ENCODE data around the gene RUFY3. TPM values are rescaled to one million over a fixed set of nuclear protein-coding genes. Genes with fewer than 3 reads are reported as not detected.
"Not testable (repeated sequence)": the region's sequence is repeated elsewhere in the genome, so short reads cannot be mapped to it uniquely, and the experiment has no call there.

The RUFY3 gene
- total and polyA plus RNA-seq, 9 of the 15 experiments (the other 6 are each of a cell fraction or from before 2014, with no cell fraction given), result 4.2 to 31.1 (median 21.5) TPM

- peak; percentile 31 for ATAC-seq
- no peaks in the 10 kb centered on the region for H3K27me3 ChIP-seq (ENCODE audit: control insufficient read depth in 2 of 2, insufficient read depth in 2 of 2, low read length in 2 of 2)
- no peak for FAIRE-seq
- in situ Hi-C loops (cut with MboI), result no loop called here
- TF ChIP-seq CBFA2T3 (IDR thresholded peaks at IDR 0.05), result peak; percentile 27; the same call in 1 of the 2 replicates
- TF ChIP-seq POLR3G (IDR thresholded peaks at IDR 0.05; ENCODE audit: extremely low read depth, insufficient read length, insufficient replicate concordance), result no peak
- TF ChIP-seq MEIS2 (IDR thresholded peaks at IDR 0.05; ENCODE audit: partially characterized antibody), result peak; percentile 17
- WGBS (ENCODE audit: insufficient coverage, low coverage, missing lambda C conversion rate), result 22% methylated on average over 3 of the region's 3 CpGs
- H3K4me3 ChIP-seq, result peak overlapping the region; percentile 4; the same call in 1 of the 2 replicates
- intact Hi-C loops (cut with micrococcal nuclease), result no loop called here
- peaks cover 0 to 10% of the 10 kb centered on the region in 2 experiments; a peak in 2 of 5 replicates for H3K4me1 ChIP-seq (replicated peaks in 1 of 2; ENCODE audit: control insufficient read depth in 2 of 2, insufficient read depth in 2 of 2, low read length in 2 of 2)
- no TSS peak for BruUV-seq (replicated peaks)
- no peaks in the 10 kb centered on the region for H3K79me2 ChIP-seq (ENCODE audit: control insufficient read depth, insufficient read depth, low read length)
- H3K36me3 ChIP-seq (ENCODE audit: control insufficient read depth, insufficient read depth, low read length), result no peaks in the 10 kb centered on the region
- DNase-seq (ENCODE audit: extremely low read depth in 1 of 4, low spot score in 3 of 4), result no peak
- H4K20me1 ChIP-seq (replicated peaks; ENCODE audit: control insufficient read depth, insufficient read depth, low read length), result no peaks in the 10 kb centered on the region
- ChIA-PET POLR2A (interaction anchor here (0.6 to 2.5 kb wide), 10 partner anchors 10 to 89 kb away, joined by 3 to 18 read pairs (median 4); partner anchors contain the start of gene RUFY3), CTCF (ENCODE audit: low intra/inter-chr PET ratio) (no interaction called here)
- peak overlapping the region; percentile 65 for H3K4me2 ChIP-seq (ENCODE audit: insufficient read depth, low read length)
- peak overlapping the region; percentile 19; the same call in 1 of the 3 replicates for H3K27ac ChIP-seq (ENCODE audit: extremely low read depth, low read depth, low read length)
- H3K9ac ChIP-seq (ENCODE audit: insufficient read depth in 1 of 2, low read depth in 2 of 2, low read length in 2 of 2), result peak overlapping the region in 1 of 2 experiments; percentile 19; a peak in 1 of 4 replicates
- H3K9me1 ChIP-seq (ENCODE audit: control insufficient read depth, insufficient read depth, low read length), result no peaks in the 10 kb centered on the region
- no peaks in the 10 kb centered on the region for H3K9me3 ChIP-seq (replicated peaks; ENCODE audit: control insufficient read depth, insufficient read depth, low read depth, low read length)
- H2AFZ ChIP-seq (ENCODE audit: low read depth, low read length), result peak overlapping the region; percentile 38; the same call in 1 of the 2 replicates
Observed at GRCh38 chr4:70734971-70735370, 13.2 kb downstream of the RUFY3 start.

DNA sequence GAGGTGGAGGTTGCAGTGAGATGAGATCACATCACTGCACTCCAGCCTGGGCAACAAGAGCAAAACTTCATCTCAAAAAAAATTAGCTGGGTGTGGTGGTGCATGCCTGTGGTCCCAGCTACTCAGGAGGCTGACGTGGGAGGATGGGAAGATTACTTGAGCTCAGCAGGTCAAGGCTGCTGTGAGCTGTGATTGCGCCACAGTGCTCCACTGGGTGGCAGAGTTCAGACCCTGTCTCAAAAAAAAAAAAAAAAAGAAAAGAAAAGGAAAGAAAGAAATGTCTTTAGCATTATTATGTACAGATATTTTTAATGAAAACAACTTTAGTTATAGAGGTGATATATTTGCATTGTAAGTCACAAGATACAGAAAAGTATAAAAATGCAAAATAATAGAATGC, 14.2 kb downstream of the RUFY3 start:
- FAIRE-seq (peak; percentile 71), DNase-seq (ENCODE audit: extremely low read depth in 1 of 4, low spot score in 3 of 4) (peak in 1 of 4 experiments; percentile 67), ATAC-seq (peak; percentile 92)
- H3K79me2 ChIP-seq (ENCODE audit: control insufficient read depth, insufficient read depth, low read length); BruUV-seq (replicated peaks); H3K4me3 ChIP-seq; H3K4me1 ChIP-seq (replicated peaks in 1 of 2; ENCODE audit: control insufficient read depth in 2 of 2, insufficient read depth in 2 of 2, low read length in 2 of 2); H3K9ac ChIP-seq (ENCODE audit: insufficient read depth in 1 of 2, low read depth in 2 of 2, low read length in 2 of 2); H3K9me1 ChIP-seq (ENCODE audit: control insufficient read depth, insufficient read depth, low read length); in situ Hi-C loops (cut with MboI); H4K20me1 ChIP-seq (replicated peaks; ENCODE audit: control insufficient read depth, insufficient read depth, low read length); H3K27me3 ChIP-seq (ENCODE audit: control insufficient read depth in 2 of 2, insufficient read depth in 2 of 2, low read length in 2 of 2); intact Hi-C loops (cut with micrococcal nuclease); H3K4me2 ChIP-seq (ENCODE audit: insufficient read depth, low read length); H3K36me3 ChIP-seq (ENCODE audit: control insufficient read depth, insufficient read depth, low read length); H3K9me3 ChIP-seq (replicated peaks; ENCODE audit: control insufficient read depth, insufficient read depth, low read depth, low read length); H3K27ac ChIP-seq (ENCODE audit: extremely low read depth, low read depth, low read length); CTCF ChIA-PET (ENCODE audit: low intra/inter-chr PET ratio); H2AFZ ChIP-seq (ENCODE audit: low read depth, low read length); TF ChIP-seq TEAD4 (CRISPR knock-in tag; IDR thresholded peaks at IDR 0.05; ENCODE audit: borderline replicate concordance): not testable (repeated sequence)
- POLR2A ChIA-PET, result interaction anchor here (0.9 to 2.5 kb wide), 5 partner anchors 11 to 30 kb away, joined by 3 to 18 read pairs (median 4); partner anchors contain the start of gene RUFY3
- WGBS (ENCODE audit: insufficient coverage, low coverage, missing lambda C conversion rate), result 45% methylated on average over 2 of the region's 2 CpGs
- TF ChIP-seq TFAP4 (CRISPR knock-in tag; IDR thresholded peaks at IDR 0.05; ENCODE audit: borderline replicate concordance), result 0 out of 2 replicates have a peak, but pooled peaks have one; percentile 24
- TF ChIP-seq CEBPG (CRISPR knock-in tag; IDR thresholded peaks at IDR 0.05), result peak; percentile 75
- peak; percentile 76 to 87 for TF ChIP-seq CEBPG (tag; conservative IDR thresholded peaks at IDR 0.05 in 1 of 2, IDR thresholded peaks at IDR 0.05 in 1 of 2)
- 0 out of 2 replicates have a peak, but pooled peaks have one; percentile 18 for TF ChIP-seq BCOR (IDR thresholded peaks at IDR 0.05)
- 0 out of 2 replicates have a peak, but pooled peaks have one; percentile 10 for TF ChIP-seq TEAD4 (IDR thresholded peaks at IDR 0.05; ENCODE audit: low read length)
- TF ChIP-seq, protein P1, sequence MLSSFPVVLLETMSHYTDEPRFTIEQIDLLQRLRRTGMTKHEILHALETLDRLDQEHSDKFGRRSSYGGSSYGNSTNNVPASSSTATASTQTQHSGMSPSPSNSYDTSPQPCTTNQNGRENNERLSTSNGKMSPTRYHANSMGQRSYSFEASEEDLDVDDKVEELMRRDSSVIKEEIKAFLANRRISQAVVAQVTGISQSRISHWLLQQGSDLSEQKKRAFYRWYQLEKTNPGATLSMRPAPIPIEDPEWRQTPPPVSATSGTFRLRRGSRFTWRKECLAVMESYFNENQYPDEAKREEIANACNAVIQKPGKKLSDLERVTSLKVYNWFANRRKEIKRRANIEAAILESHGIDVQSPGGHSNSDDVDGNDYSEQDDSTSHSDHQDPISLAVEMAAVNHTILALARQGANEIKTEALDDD (IDR thresholded peaks at IDR 0.05), result 0 out of 2 replicates have a peak, but pooled peaks have one; percentile 17
- TF ChIP-seq HDAC1 (IDR thresholded peaks at IDR 0.05), result peak in 1 of 2 experiments; percentile 20; a peak in 1 of 4 replicates
- peak; percentile 22; the same call in 1 of the 2 replicates for TF ChIP-seq CBX5 (IDR thresholded peaks at IDR 0.05; ENCODE audit: borderline replicate concordance, low read depth)
- TF ChIP-seq CEBPB (tag; IDR thresholded peaks at IDR 0.05), result peak; percentile 94
- TF ChIP-seq SMARCA4 (IDR thresholded peaks at IDR 0.05), result peak; percentile 47

Measured in K562 (cell line).